Measurements from ENCODE around the gene EEF1AKMT3. TPM values are rescaled to one million over a fixed set of nuclear protein-coding genes. Genes with fewer than 3 reads are reported as not detected.

Gene EEF1AKMT3
- total RNA-seq, 1 experiment from 2014 or later: 9.3 TPM

DNA sequence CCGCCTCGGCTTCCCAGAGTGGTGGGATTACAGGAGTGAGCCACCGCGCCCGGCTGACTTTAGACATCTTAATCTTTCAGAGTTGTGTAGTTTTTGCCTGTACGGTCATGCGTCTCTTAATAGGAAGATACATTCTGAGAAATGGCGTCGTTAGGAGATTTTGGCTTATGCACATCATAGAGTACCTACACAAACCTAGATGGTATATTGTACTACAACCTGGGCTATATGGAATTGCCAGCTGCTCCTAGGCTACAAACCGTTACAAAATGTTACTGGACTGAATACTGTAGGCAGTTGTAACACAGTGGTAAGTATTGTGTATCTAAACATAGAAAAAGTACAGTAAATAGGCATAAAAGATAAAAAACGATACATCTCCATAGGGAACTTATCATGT lies 11.4 kb downstream of the EEF1AKMT3 start:
- ATAC-seq (no peak), DNase-seq (no peak)
- no TSS peak for BruUV-seq (replicated peaks)
- TF ChIP-seq, protein P1, sequence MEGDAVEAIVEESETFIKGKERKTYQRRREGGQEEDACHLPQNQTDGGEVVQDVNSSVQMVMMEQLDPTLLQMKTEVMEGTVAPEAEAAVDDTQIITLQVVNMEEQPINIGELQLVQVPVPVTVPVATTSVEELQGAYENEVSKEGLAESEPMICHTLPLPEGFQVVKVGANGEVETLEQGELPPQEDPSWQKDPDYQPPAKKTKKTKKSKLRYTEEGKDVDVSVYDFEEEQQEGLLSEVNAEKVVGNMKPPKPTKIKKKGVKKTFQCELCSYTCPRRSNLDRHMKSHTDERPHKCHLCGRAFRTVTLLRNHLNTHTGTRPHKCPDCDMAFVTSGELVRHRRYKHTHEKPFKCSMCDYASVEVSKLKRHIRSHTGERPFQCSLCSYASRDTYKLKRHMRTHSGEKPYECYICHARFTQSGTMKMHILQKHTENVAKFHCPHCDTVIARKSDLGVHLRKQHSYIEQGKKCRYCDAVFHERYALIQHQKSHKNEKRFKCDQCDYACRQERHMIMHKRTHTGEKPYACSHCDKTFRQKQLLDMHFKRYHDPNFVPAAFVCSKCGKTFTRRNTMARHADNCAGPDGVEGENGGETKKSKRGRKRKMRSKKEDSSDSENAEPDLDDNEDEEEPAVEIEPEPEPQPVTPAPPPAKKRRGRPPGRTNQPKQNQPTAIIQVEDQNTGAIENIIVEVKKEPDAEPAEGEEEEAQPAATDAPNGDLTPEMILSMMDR (conservative IDR thresholded peaks at IDR 0.05; ENCODE audit: low read depth, low read length): no peak
- TF ChIP-seq EZH2phosphoT487 (IDR thresholded peaks at IDR 0.05; ENCODE audit: borderline replicate concordance, low read length) (no peak), EZH2 (IDR thresholded peaks at IDR 0.05; ENCODE audit: low read length, unreplicated experiment) (no peak)
- intact Hi-C loops (cut with micrococcal nuclease): no loop called here
- POLR2A ChIA-PET (ENCODE audit: unreplicated experiment): interaction anchor here (0.6 kb wide), 1 partner anchor 523 kb away, joined by 3 read pairs; no protein-coding TSS in a partner anchor
- no peaks in the 10 kb centered on the region for H3F3A ChIP-seq (ENCODE audit: low read length, unreplicated experiment)
- H3K4me2 ChIP-seq (ENCODE audit: low read length): peak overlapping the region; percentile 91
- H3K4me1 ChIP-seq (ENCODE audit: insufficient read depth, low read length): peaks cover 6% of the 10 kb centered on the region; the same call in 1 of the 2 replicates
- no peaks in the 10 kb centered on the region for H3K9me2 ChIP-seq (replicated peaks; ENCODE audit: low read length)
- CTCF ChIA-PET: no interaction called here
- H3K9ac ChIP-seq (ENCODE audit: low read length): no peak overlapping the region
- H3K4me3 ChIP-seq (ENCODE audit: low read length): peak overlapping the region; percentile 93
- peaks cover 31% of the 10 kb centered on the region for H3K79me2 ChIP-seq (ENCODE audit: low read length)
- no peaks in the 10 kb centered on the region for H3K27me3 ChIP-seq (ENCODE audit: low read length)
- peaks cover 18% of the 10 kb centered on the region for H3K36me3 ChIP-seq (ENCODE audit: low read depth, low read length)
- no peaks in the 10 kb centered on the region for H3K9me3 ChIP-seq (ENCODE audit: low read length)
- H3K27ac ChIP-seq (ENCODE audit: low read length): no peak overlapping the region
- no peak overlapping the region for H2AFZ ChIP-seq (ENCODE audit: low read length)
- H4K20me1 ChIP-seq (ENCODE audit: low read length): no peaks in the 10 kb centered on the region

DNA sequence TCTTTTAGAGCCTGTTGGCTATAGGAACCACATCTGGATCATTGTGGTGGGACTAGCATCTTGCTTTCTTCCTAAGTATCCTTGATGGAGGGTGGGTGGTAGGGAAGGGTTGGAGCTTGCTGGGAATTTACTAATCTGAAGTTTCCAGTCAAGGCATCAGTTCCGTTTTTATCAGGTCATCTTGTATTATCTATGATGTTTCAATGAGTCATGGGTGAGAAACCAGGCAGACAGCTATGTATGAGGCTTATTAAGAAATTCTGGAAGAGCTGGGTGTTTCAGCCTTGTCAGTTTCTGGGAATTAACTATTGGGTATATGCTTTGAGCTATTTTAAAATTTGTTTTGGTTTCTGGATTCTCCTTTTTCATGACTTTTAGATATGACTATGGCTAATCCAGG lies 21.5 kb downstream of the EEF1AKMT3 start:
- ATAC-seq: peak; percentile 86
- H3K36me3 ChIP-seq (ENCODE audit: low read depth, low read length): peaks cover 38% of the 10 kb centered on the region
- H3K9me3 ChIP-seq (ENCODE audit: low read length): no peaks in the 10 kb centered on the region
- CTCF ChIA-PET: interaction anchor here (0.7 kb wide), 1 partner anchor 11 kb away, joined by 3 read pairs; the partner anchor contains the start of gene TSFM
- intact Hi-C loops (cut with micrococcal nuclease): no loop called here
- no TSS peak for BruUV-seq (replicated peaks)
- H3K9ac ChIP-seq (ENCODE audit: low read length): peak overlapping the region; percentile 17; the same call in 1 of the 2 replicates
- peak overlapping the region; percentile 71 for H3K27ac ChIP-seq (ENCODE audit: low read length)
- POLR2A ChIA-PET (ENCODE audit: unreplicated experiment): no interaction called here
- peak overlapping the region; percentile 3; the same call in 1 of the 2 replicates for H3K4me3 ChIP-seq (ENCODE audit: low read length)
- H3K4me2 ChIP-seq (ENCODE audit: low read length): peak overlapping the region; percentile 58
- DNase-seq: peak; percentile 82
- no peak overlapping the region for H2AFZ ChIP-seq (ENCODE audit: low read length)
- no peaks in the 10 kb centered on the region for H3K27me3 ChIP-seq (ENCODE audit: low read length)
- TF ChIP-seq EZH2phosphoT487 (IDR thresholded peaks at IDR 0.05; ENCODE audit: borderline replicate concordance, low read length): no peak
- TF ChIP-seq EZH2 (IDR thresholded peaks at IDR 0.05; ENCODE audit: low read length, unreplicated experiment): no peak
- TF ChIP-seq, protein P1 (conservative IDR thresholded peaks at IDR 0.05; ENCODE audit: low read depth, low read length): no peak
- H3K79me2 ChIP-seq (ENCODE audit: low read length): peaks cover 14% of the 10 kb centered on the region; the same call in 1 of the 2 replicates
- H3F3A ChIP-seq (ENCODE audit: low read length, unreplicated experiment): no peaks in the 10 kb centered on the region
- H3K4me1 ChIP-seq (ENCODE audit: insufficient read depth, low read length): peaks cover 17% of the 10 kb centered on the region
- no peaks in the 10 kb centered on the region for H3K9me2 ChIP-seq (replicated peaks; ENCODE audit: low read length)
- H4K20me1 ChIP-seq (ENCODE audit: low read length): no peaks in the 10 kb centered on the region

DNA sequence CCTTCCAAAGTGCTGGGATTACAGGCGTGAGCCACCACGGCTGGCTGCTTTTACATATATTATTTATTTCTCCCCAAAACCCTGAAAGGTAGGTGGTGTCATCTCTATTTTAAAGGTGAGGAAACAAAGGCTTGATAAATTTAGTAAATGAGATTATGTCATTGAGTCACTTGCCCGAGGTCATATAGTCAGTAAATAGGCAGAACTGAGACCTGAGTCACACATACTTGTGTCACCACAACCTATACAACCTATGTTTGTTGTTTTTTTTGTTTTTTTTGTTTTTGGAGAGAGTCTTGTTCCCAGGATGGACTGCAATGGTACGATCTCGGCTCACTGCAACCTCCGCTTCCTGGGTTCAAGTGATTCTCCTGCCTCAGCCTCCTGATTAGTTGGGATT lies 22.9 kb downstream of the EEF1AKMT3 start:
- ChIA-PET POLR2A (ENCODE audit: unreplicated experiment) (no interaction called here), CTCF (no interaction called here)
- Histone ChIP-seq H4K20me1 (ENCODE audit: low read length) (no peaks in the 10 kb centered on the region), H3K4me2 (ENCODE audit: low read length) (no peak overlapping the region), H3K27ac (ENCODE audit: low read length) (peak overlapping the region; percentile 58), H3K27me3 (ENCODE audit: low read length) (no peaks in the 10 kb centered on the region), H3K36me3 (ENCODE audit: low read depth, low read length) (peaks cover 29% of the 10 kb centered on the region), H3K79me2 (ENCODE audit: low read length) (0 out of 2 replicates have a peak, but pooled peaks cover 7% of the 10 kb centered on the region), H3K9me3 (ENCODE audit: low read length) (no peaks in the 10 kb centered on the region), H3K9ac (ENCODE audit: low read length) (no peak overlapping the region), H3K9me2 (replicated peaks; ENCODE audit: low read length) (no peaks in the 10 kb centered on the region), H2AFZ (ENCODE audit: low read length) (no peak overlapping the region), H3K4me3 (ENCODE audit: low read length) (no peak overlapping the region), H3F3A (ENCODE audit: low read length, unreplicated experiment) (no peaks in the 10 kb centered on the region), H3K4me1 (ENCODE audit: insufficient read depth, low read length) (peaks cover 17% of the 10 kb centered on the region)
- DNase-seq (peak; percentile 90), ATAC-seq (peak; percentile 83)
- TF ChIP-seq EZH2phosphoT487 (IDR thresholded peaks at IDR 0.05; ENCODE audit: borderline replicate concordance, low read length): no peak
- TF ChIP-seq, protein P1 (conservative IDR thresholded peaks at IDR 0.05; ENCODE audit: low read depth, low read length): no peak
- no TSS peak for BruUV-seq (replicated peaks)
- intact Hi-C loops (cut with micrococcal nuclease): no loop called here
